Karpas-422 (cell line): ENCODE measurements around the gene HNRNPH1. TPM values are rescaled to one million over a fixed set of nuclear protein-coding genes. Genes with fewer than 3 reads are reported as not detected.

Source experiments
- DNase-seq: peaks from one replicate; pipeline ENCODE4 v3.0.0-alpha.2; 2015
- H2AFZ ChIP-seq: fragments of 200-600 bp; sonication (generic); 2 replicates; pipeline ENCODE4 v1.6.1; 2014; ENCODE audit warnings: antibody characterized with exemption, low read length, mixed read lengths
- H3K27ac ChIP-seq: fragments of 200-600 bp; sonication (generic); 2 replicates; pipeline ENCODE4 v1.5.1; 2014; ENCODE audit warnings: mild to moderate bottlenecking, low read length, moderate library complexity
- H3K27me3 ChIP-seq: fragments of 200-600 bp; sonication (generic); 2 replicates; pipeline ENCODE4 v1.6.1; 2014; ENCODE audit warnings: low read length, mixed read lengths
- H3K36me3 ChIP-seq: fragments of 200-600 bp; sonication (generic); 2 replicates; pipeline ENCODE4 v1.6.1; 2014; ENCODE audit warnings: low read length, mixed read lengths; ENCODE audit not compliant: insufficient read depth
- H3K4me1 ChIP-seq: fragments of 200-600 bp; sonication (generic); 2 replicates; pipeline ENCODE4 v1.6.1; 2014; ENCODE audit warnings: mild to moderate bottlenecking, low read length, mixed read lengths
- H3K4me2 ChIP-seq: fragments of 200-600 bp; sonication (generic); 2 replicates; pipeline ENCODE4 v1.6.1; 2014; ENCODE audit warnings: low read length, low read depth, mild to moderate bottlenecking; ENCODE audit not compliant: poor library complexity, severe bottlenecking
- H3K4me3 ChIP-seq: fragments of 200-600 bp; sonication (generic); 2 replicates; pipeline ENCODE4 v1.5.1; 2014; ENCODE audit warnings: mild to moderate bottlenecking, antibody characterized with exemption, low read length, mixed read lengths
- H3K79me2 ChIP-seq: fragments of 200-600 bp; sonication (generic); 2 replicates; pipeline ENCODE4 v1.6.1; 2014; ENCODE audit warnings: mild to moderate bottlenecking, low read length, mixed read lengths
- H3K9ac ChIP-seq: fragments of 200-600 bp; sonication (generic); 2 replicates; pipeline ENCODE4 v1.6.0; 2014; ENCODE audit warnings: low read length
- H3K9me2 ChIP-seq: fragments of 200-600 bp; sonication (generic), shearing (Covaris generic); replicated peaks from 2 replicates; pipeline ENCODE4 v1.6.0; 2014; ENCODE audit warnings: mild to moderate bottlenecking, low read length, moderate library complexity; ENCODE audit not compliant: insufficient read depth
- H3K9me3 ChIP-seq: fragments of 300-700, 200-600 bp; sonication (generic); 2 replicates; pipeline ENCODE4 v1.6.1; 2014; ENCODE audit warnings: low read length, mixed read lengths
- H4K20me1 ChIP-seq: fragments of 200-600 bp; sonication (generic); 2 replicates; pipeline ENCODE4 v1.6.1; 2014; ENCODE audit warnings: mild to moderate bottlenecking, antibody characterized with exemption, low read length, low read depth; ENCODE audit not compliant: insufficient read depth
- total RNA-seq: library from RNA; depleted of rRNA; stranded (reverse); fragments of >200 nt; shearing (Covaris generic); gene quantifications from 2 replicates; pipeline ENCODE4 v1.2.3, GENCODE V29; 2014; ENCODE audit warnings: low replicate concordance

HNRNPH1 gene
- total RNA-seq, 1 experiment from 2014 or later: 484 TPM

- Histone ChIP-seq H3K27me3 (no peaks in the 10 kb centered on the region), H3K79me2 (no peaks in the 10 kb centered on the region), H2AFZ (no peak overlapping the region), H4K20me1 (no peaks in the 10 kb centered on the region; the same call in 1 of the 2 replicates), H3K9me2 (no peaks in the 10 kb centered on the region), H3K4me1 (no peaks in the 10 kb centered on the region), H3K4me2 (no peak overlapping the region), H3K9me3 (no peaks in the 10 kb centered on the region), H3K27ac (no peak overlapping the region), H3K4me3 (no peak overlapping the region), H3K36me3 (peaks cover 17% of the 10 kb centered on the region), H3K9ac (no peak overlapping the region)
- DNase-seq: peak; percentile 5
Measured at GRCh38 chr5:179603308-179603707, 20.2 kb downstream of the HNRNPH1 start.

- no peaks in the 10 kb centered on the region for H3K4me1 ChIP-seq
- no peak overlapping the region for H3K27ac ChIP-seq
- H2AFZ ChIP-seq: no peak overlapping the region
- H3K4me3 ChIP-seq: no peak overlapping the region
- DNase-seq: no peak
- no peaks in the 10 kb centered on the region; the same call in 1 of the 2 replicates for H4K20me1 ChIP-seq
- H3K9me2 ChIP-seq: no peaks in the 10 kb centered on the region
- no peaks in the 10 kb centered on the region for H3K79me2 ChIP-seq
- no peaks in the 10 kb centered on the region for H3K27me3 ChIP-seq
- no peak overlapping the region for H3K4me2 ChIP-seq
- no peaks in the 10 kb centered on the region for H3K9me3 ChIP-seq
- no peak overlapping the region for H3K9ac ChIP-seq
- peaks cover 22% of the 10 kb centered on the region for H3K36me3 ChIP-seq
Measured at GRCh38 chr5:179601871-179602625, 21.4 kb downstream of the HNRNPH1 start.

- Histone ChIP-seq H3K4me2 (no peak overlapping the region), H3K36me3 (peaks cover 16% of the 10 kb centered on the region), H3K9ac (no peak overlapping the region)
Measured at GRCh38 chr5:179599973-179600372, 23.5 kb downstream of the HNRNPH1 start.

GRCh38 chr5:179599566-179599965, 23.9 kb downstream of the HNRNPH1 start:
- Histone ChIP-seq H3K27me3 (no peaks in the 10 kb centered on the region), H3K79me2 (no peaks in the 10 kb centered on the region), H3K9me2 (no peaks in the 10 kb centered on the region), H3K4me3 (no peak overlapping the region), H3K9ac (no peak overlapping the region), H3K9me3 (no peaks in the 10 kb centered on the region), H3K4me1 (no peaks in the 10 kb centered on the region), H3K27ac (no peak overlapping the region), H3K36me3 (peaks cover 20% of the 10 kb centered on the region), H4K20me1 (no peaks in the 10 kb centered on the region), H3K4me2 (no peak overlapping the region), H2AFZ (no peak overlapping the region)
- DNase-seq: no peak

More at GRCh38 chr5:179599973-179600372, 23.5 kb downstream of the HNRNPH1 start:
- Histone ChIP-seq H3K79me2 (no peaks in the 10 kb centered on the region), H3K4me3 (no peak overlapping the region), H3K27ac (no peak overlapping the region), H4K20me1 (no peaks in the 10 kb centered on the region), H2AFZ (no peak overlapping the region), H3K9me3 (no peaks in the 10 kb centered on the region), H3K27me3 (no peaks in the 10 kb centered on the region), H3K9me2 (no peaks in the 10 kb centered on the region), H3K4me1 (no peaks in the 10 kb centered on the region)
- no peak for DNase-seq

DNA sequence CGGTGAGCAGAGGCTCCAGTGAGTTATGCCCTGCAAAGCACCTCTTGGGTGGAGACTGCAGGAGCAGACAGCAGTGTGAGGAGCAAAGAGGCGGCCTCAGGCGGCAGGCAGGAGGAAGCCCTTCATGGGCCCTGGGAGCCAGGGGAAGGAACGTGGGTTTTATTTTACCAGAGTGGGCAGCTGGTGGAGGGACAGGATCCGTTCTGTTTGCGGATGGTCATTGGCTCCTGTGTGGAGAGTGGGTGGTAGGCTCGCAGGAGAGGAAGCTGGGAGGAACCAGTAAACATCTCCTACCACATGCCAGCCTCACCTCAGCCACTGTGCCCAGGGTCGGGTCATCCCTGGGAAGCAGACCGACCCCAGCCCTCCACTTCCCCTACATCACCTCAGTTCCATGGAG, 24.4 kb downstream of the HNRNPH1 start:
- Histone ChIP-seq H3K27ac (no peak overlapping the region), H3K27me3 (no peaks in the 10 kb centered on the region), H3K4me2 (no peak overlapping the region), H3K4me1 (no peaks in the 10 kb centered on the region), H3K36me3 (peaks cover 22% of the 10 kb centered on the region), H3K4me3 (no peak overlapping the region), H3K9me2 (no peaks in the 10 kb centered on the region), H3K79me2 (no peaks in the 10 kb centered on the region), H2AFZ (no peak overlapping the region), H4K20me1 (no peaks in the 10 kb centered on the region), H3K9me3 (no peaks in the 10 kb centered on the region), H3K9ac (no peak overlapping the region)
- DNase-seq: no peak

DNA sequence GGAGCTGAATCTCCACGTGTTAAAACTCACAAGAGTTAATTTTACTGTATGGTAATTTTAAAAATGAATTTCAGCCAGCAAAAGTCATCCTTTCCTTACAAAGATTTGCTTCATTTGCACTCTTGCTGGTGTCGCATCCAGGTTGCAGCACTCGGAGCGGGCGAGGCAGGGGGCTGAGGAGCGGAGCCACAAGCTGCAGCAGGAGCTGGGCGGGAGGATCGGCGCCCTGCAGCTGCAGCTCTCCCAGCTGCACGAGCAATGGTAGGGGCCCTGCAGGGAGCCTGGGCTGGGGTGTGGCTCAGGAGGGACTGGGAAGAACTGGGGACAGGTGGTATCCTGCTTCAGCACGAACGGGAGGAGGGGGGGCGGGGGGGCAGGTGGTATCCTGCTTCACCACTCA, 27.1 kb downstream of the HNRNPH1 start:
- Histone ChIP-seq H3K9me3 (no peaks in the 10 kb centered on the region), H3K9ac (no peak overlapping the region), H3K9me2 (no peaks in the 10 kb centered on the region), H2AFZ (no peak overlapping the region), H3K36me3 (peaks cover 38% of the 10 kb centered on the region), H3K27me3 (no peaks in the 10 kb centered on the region), H3K27ac (no peak overlapping the region), H3K4me2 (no peak overlapping the region), H4K20me1 (no peaks in the 10 kb centered on the region), H3K4me1 (no peaks in the 10 kb centered on the region), H3K4me3 (no peak overlapping the region), H3K79me2 (no peaks in the 10 kb centered on the region)
- no peak for DNase-seq

DNA sequence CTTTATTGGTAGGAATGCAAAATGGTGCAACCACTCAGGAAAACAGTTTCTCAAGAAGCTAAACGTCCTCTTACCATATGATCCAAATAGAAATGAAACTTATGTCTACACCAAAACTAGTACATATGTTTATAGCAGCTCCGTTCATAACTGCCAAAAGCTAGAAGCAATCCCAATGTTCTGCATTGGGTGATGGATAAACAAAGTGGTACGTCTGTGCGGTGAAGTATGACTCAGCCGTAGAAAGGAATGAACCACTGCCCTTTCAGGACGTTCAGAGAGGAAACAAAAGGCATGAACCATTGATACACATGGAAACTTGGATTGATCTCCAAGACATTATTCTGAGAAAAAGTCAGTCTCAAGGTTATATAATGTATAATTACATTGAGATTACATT, 27.6 kb downstream of the HNRNPH1 start:
- H3K4me3 ChIP-seq: no peak overlapping the region
- H3K4me2 ChIP-seq: no peak overlapping the region
- no peaks in the 10 kb centered on the region for H3K27me3 ChIP-seq
- no peaks in the 10 kb centered on the region for H3K9me3 ChIP-seq
- H2AFZ ChIP-seq: no peak overlapping the region
- H3K27ac ChIP-seq: no peak overlapping the region
- DNase-seq: no peak
- no peaks in the 10 kb centered on the region for H3K79me2 ChIP-seq
- H3K36me3 ChIP-seq: peaks cover 40% of the 10 kb centered on the region
- H3K4me1 ChIP-seq: no peaks in the 10 kb centered on the region
- no peaks in the 10 kb centered on the region for H4K20me1 ChIP-seq
- no peaks in the 10 kb centered on the region for H3K9me2 ChIP-seq
- H3K9ac ChIP-seq: no peak overlapping the region

GRCh38 chr5:179588166-179588565, 35.3 kb downstream of the HNRNPH1 start:
- no peak overlapping the region for H3K27ac ChIP-seq
- no peak for DNase-seq
- no peak overlapping the region for H3K9ac ChIP-seq

More at GRCh38 chr5:179588166-179588565, 35.3 kb downstream of the HNRNPH1 start:
- no peaks in the 10 kb centered on the region for H3K4me1 ChIP-seq
- no peaks in the 10 kb centered on the region for H3K79me2 ChIP-seq
- H4K20me1 ChIP-seq: no peaks in the 10 kb centered on the region
- no peak overlapping the region for H3K4me2 ChIP-seq
- no peaks in the 10 kb centered on the region for H3K9me3 ChIP-seq
- no peaks in the 10 kb centered on the region for H3K27me3 ChIP-seq
- no peak overlapping the region for H2AFZ ChIP-seq
- H3K36me3 ChIP-seq: peaks cover 40% of the 10 kb centered on the region; the same call in 1 of the 2 replicates
- no peaks in the 10 kb centered on the region for H3K9me2 ChIP-seq
- no peak overlapping the region for H3K4me3 ChIP-seq
